Measurements from ENCODE around the gene PDF. TPM values are rescaled to one million over a fixed set of nuclear protein-coding genes. Genes with fewer than 3 reads are reported as not detected.

PDF gene
- total RNA-seq, 3 donors from 2014 or later (not counting 1 experiment from before 2014, with no cell fraction given) = 3.0 to 5.7 (median 4.6) TPM

DNA sequence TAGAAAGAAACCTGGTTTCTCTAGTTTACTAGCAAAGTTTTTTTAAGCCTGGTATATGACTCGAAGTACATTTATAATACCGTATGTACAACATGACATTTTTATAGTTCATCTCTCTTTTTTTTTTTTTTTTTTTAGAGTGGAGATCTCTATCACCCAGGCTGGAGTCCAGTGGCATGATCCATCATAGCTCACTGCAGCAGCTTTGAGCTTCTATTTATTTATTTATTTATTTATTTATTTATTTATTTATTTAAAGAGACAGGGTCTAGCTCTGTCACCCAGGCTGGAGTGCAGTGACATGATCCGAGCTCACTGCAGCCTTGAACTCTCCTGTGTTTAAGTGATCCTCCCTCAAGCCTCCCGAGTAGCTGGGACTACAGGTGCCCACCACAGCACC is 45.1 kb downstream of the PDF start:
- Histone ChIP-seq H3K9me3 (ENCODE audit: control insufficient read depth, insufficient read depth, low read length) (no peaks in the 10 kb centered on the region), H3K4me3 (ENCODE audit: low read length) (no peak overlapping the region), H3K27me3 (ENCODE audit: control insufficient read depth, insufficient read depth, low read length) (no peaks in the 10 kb centered on the region), H3K27ac (ENCODE audit: low read length) (no peak overlapping the region), H3K4me1 (ENCODE audit: control insufficient read depth, insufficient read depth, low read length) (no peaks in the 10 kb centered on the region), H3K36me3 (ENCODE audit: control insufficient read depth, insufficient read depth, low read length) (peaks cover 13% of the 10 kb centered on the region)
- no peaks in the 10 kb centered on the region for H3K36me3 Mint-ChIP-seq
- no peaks in the 10 kb centered on the region for H3K9me3 Mint-ChIP-seq
- H3K4me1 Mint-ChIP-seq = no peaks in the 10 kb centered on the region
- no peaks in the 10 kb centered on the region for H3K27me3 Mint-ChIP-seq (ENCODE audit: low read depth in 2 of 2)
- no peak overlapping the region for H3K27ac Mint-ChIP-seq
- DNase-seq (no peak), ATAC-seq (no peak)
- intact Hi-C loops (cut with micrococcal nuclease) = no loop called here
- WGBS (ENCODE audit: insufficient coverage) = 100% methylated on average over 1 of the region's 4 CpGs
- no peak overlapping the region for H3K4me3 Mint-ChIP-seq
- no peak for TF ChIP-seq CTCF (IDR thresholded peaks at IDR 0.05)

DNA sequence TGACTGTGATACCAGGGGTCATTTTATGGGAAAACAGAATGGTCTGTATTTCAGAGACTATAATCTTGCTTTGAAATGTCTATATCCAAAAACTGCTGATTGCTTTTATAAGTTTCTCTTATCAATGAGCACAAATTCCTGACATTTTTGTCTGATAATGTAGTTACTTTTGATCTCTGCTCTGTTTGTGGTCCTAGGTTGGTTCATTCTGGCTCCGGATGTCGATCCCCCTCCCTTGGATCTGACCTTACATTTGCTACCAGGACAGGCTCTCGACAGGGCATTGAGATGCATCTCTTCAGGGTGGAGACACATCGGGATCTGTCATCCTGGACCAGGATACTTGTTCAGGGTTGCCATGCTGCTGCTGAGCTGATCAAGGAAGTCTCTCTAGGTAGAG is 46.5 kb downstream of the PDF start:
- Histone ChIP-seq H3K4me1 (ENCODE audit: control insufficient read depth, insufficient read depth, low read length) (no peaks in the 10 kb centered on the region), H3K4me3 (ENCODE audit: low read length) (no peak overlapping the region), H3K36me3 (ENCODE audit: control insufficient read depth, insufficient read depth, low read length) (peaks cover 13% of the 10 kb centered on the region), H3K27me3 (ENCODE audit: control insufficient read depth, insufficient read depth, low read length) (no peaks in the 10 kb centered on the region), H3K27ac (ENCODE audit: low read length) (no peak overlapping the region), H3K9me3 (ENCODE audit: control insufficient read depth, insufficient read depth, low read length) (no peaks in the 10 kb centered on the region)
- WGBS (ENCODE audit: insufficient coverage) = 97% methylated on average over 4 of the region's 4 CpGs
- Mint-ChIP-seq H3K4me1 (no peaks in the 10 kb centered on the region), H3K36me3 (no peaks in the 10 kb centered on the region), H3K27me3 (ENCODE audit: low read depth in 2 of 2) (no peaks in the 10 kb centered on the region), H3K4me3 (no peak overlapping the region), H3K27ac (no peak overlapping the region), H3K9me3 (no peaks in the 10 kb centered on the region)
- TF ChIP-seq CTCF (IDR thresholded peaks at IDR 0.05) = no peak
- ATAC-seq (no peak), DNase-seq (no peak)
- intact Hi-C loops (cut with micrococcal nuclease) = no loop called here

DNA sequence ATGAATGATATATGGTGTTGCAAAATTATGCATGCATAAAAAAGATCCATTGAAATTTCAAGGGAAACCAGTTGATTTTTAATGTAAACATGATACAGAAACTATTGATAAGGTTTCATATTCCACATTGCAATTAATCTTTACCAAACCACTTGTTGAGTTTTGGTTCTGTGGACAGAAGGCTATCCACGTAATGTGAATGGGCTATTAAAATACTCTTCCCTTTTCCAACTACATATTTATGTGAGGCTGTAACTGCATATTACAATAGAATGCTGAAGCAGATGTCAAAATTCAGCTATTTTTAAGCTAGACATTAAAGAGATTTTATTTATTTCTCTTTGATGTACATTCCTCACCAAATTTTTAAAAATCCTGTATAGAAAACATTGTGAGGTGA is 53.0 kb downstream of the PDF start:
- no peaks in the 10 kb centered on the region for H3K9me3 ChIP-seq (ENCODE audit: control insufficient read depth, insufficient read depth, low read length)
- H3K27ac ChIP-seq (ENCODE audit: low read length) = no peak overlapping the region
- H3K36me3 ChIP-seq (ENCODE audit: control insufficient read depth, insufficient read depth, low read length) = peaks cover 4% of the 10 kb centered on the region
- H3K4me1 ChIP-seq (ENCODE audit: control insufficient read depth, insufficient read depth, low read length) = no peaks in the 10 kb centered on the region
- H3K4me3 Mint-ChIP-seq = no peak overlapping the region
- H3K27me3 Mint-ChIP-seq (ENCODE audit: low read depth in 2 of 2) = no peaks in the 10 kb centered on the region
- no peak overlapping the region for H3K27ac Mint-ChIP-seq
- no peak for TF ChIP-seq CTCF (IDR thresholded peaks at IDR 0.05)
- H3K9me3 Mint-ChIP-seq = no peaks in the 10 kb centered on the region
- no peak for DNase-seq
- intact Hi-C loops (cut with micrococcal nuclease) = no loop called here
- H3K4me1 Mint-ChIP-seq = peaks cover 10 to 14% of the 10 kb centered on the region in 2 donors
- no peak for ATAC-seq
- H3K4me3 ChIP-seq (ENCODE audit: low read length) = no peak overlapping the region
- no CpG with 5 or more reads among the region's 1 CpG for WGBS (ENCODE audit: insufficient coverage)
- H3K27me3 ChIP-seq (ENCODE audit: control insufficient read depth, insufficient read depth, low read length) = no peaks in the 10 kb centered on the region
- no peaks in the 10 kb centered on the region for H3K36me3 Mint-ChIP-seq

Other genes with a start within 250 kb of the PDF start
- 1 to 10 TPM; 1.8 to 2.5 (median 2.3) TPM for gene HAS3, start 224.9 kb downstream of the PDF start, total RNA-seq
- gene CHTF8, start 198.0 kb downstream of the PDF start, total RNA-seq = 10 to 100 TPM; 45.7 to 76.5 (median 74.2) TPM
- gene UTP4, start 197.9 kb downstream of the PDF start, total RNA-seq = 10 to 100 TPM; 23.2 to 42.6 (median 36.3) TPM
- 10 to 100 TPM; 43.8 to 55.2 (median 49.9) TPM for gene SNTB2, start 143.4 kb downstream of the PDF start, total RNA-seq
- 10 to 100 TPM; 60.5 to 71.5 (median 62.5) TPM for gene VPS4A, start 19.2 kb downstream of the PDF start, total RNA-seq
- 10 to 100 TPM; 26.3 to 34.6 (median 29.0) TPM for gene COG8, start 9.0 kb upstream of the PDF start, total RNA-seq
- gene NIP7, start 9.2 kb upstream of the PDF start, total RNA-seq = 10 to 100 TPM; 33.7 to 41.8 (median 37.7) TPM
- 1 to 10 TPM; 1.4 to 1.8 (median 1.6) TPM for gene TMED6, start 21.2 kb upstream of the PDF start, total RNA-seq
- gene TERF2, start 55.4 kb upstream of the PDF start, total RNA-seq = 10 to 100 TPM; 35.0 to 44.2 (median 36.6) TPM
- 100 to 1,000 TPM in 1 of 3 donors, 10 to 100 TPM in 2; 73.1 to 106 (median 88.4) TPM for gene CYB5B, start 94.0 kb upstream of the PDF start, total RNA-seq
- gene NFAT5, start 235.4 kb upstream of the PDF start, total RNA-seq = 10 to 100 TPM; 70.0 to 73.6 (median 70.6) TPM

Data from natural killer cell (primary cell).